Measurements from ENCODE around the gene CALCOCO1.

GRCh38 chr12:53726341-53726740 is 911 bp downstream of the CALCOCO1 start:
- TF ChIP-seq POLR2AphosphoS5 (IDR thresholded peaks at IDR 0.05; ENCODE audit: insufficient read depth in 1 of 2, low read depth in 1 of 2) = no peak
- TF ChIP-seq, protein P1, sequence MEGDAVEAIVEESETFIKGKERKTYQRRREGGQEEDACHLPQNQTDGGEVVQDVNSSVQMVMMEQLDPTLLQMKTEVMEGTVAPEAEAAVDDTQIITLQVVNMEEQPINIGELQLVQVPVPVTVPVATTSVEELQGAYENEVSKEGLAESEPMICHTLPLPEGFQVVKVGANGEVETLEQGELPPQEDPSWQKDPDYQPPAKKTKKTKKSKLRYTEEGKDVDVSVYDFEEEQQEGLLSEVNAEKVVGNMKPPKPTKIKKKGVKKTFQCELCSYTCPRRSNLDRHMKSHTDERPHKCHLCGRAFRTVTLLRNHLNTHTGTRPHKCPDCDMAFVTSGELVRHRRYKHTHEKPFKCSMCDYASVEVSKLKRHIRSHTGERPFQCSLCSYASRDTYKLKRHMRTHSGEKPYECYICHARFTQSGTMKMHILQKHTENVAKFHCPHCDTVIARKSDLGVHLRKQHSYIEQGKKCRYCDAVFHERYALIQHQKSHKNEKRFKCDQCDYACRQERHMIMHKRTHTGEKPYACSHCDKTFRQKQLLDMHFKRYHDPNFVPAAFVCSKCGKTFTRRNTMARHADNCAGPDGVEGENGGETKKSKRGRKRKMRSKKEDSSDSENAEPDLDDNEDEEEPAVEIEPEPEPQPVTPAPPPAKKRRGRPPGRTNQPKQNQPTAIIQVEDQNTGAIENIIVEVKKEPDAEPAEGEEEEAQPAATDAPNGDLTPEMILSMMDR (IDR thresholded peaks at IDR 0.05) = no peak
